Measurements from ENCODE around the gene CMIP.

DNA sequence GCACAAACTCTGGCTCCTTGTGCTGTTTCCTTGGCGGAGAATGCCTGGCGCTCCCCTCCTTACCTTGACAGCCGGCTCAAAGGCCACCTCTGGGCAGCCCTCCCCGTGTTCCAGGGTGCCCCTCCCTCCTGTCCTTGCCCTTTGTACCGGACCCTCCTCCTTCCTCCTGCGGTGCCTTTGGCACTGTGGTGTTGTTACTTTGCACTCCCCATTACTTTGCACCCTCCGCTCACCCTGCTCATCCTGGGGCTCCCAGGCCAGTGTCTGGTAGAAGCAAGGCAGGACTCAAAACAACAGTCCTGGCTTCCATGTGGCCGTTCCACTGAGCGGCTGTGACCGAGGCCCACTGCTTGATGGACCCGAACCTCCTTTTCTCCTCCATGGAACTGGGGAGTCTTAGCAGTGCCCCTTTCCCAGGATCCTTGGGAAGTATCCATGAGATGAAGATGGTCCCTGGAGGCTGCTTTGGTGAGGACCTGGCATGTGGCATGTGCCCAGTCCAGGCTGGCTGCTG lies 147.8 kb downstream of the CMIP start:
- no peak for TF ChIP-seq SUZ12 (IDR thresholded peaks at IDR 0.05; ENCODE audit: extremely low read depth, insufficient read depth, insufficient read length)
- no peak for TF ChIP-seq ZNF274 (IDR thresholded peaks at IDR 0.05; ENCODE audit: low read depth, low read length)
- TF ChIP-seq YY1 (IDR thresholded peaks at IDR 0.05; ENCODE audit: insufficient read depth, insufficient read length) = no peak

Data from NT2/D1 (cell line).